HepG2 (cell line): Measurements from ENCODE around the gene BCAS4. TPM values are rescaled to one million over a fixed set of nuclear protein-coding genes. Genes with fewer than 3 reads are reported as not detected.

Experiments
- AGO1 ChIP-seq: fragments of 200-400 bp; formaldehyde crosslinking; IDR thresholded peaks from 2 replicates; pipeline ENCODE4 v1.6.1; 2017; ENCODE audit warnings: mild to moderate bottlenecking, low read depth, low read length, moderate library complexity; ENCODE audit not compliant: poor library complexity, severe bottlenecking
- FOSL2 ChIP-seq: sonication (generic); formaldehyde crosslinking; IDR thresholded peaks from 2 replicates; pipeline ENCODE4 v1.4.0; 2020; ENCODE audit warnings: missing genetic modification reagents
- GTF2F1 ChIP-seq: fragments of 150-350 bp; IDR thresholded peaks from 2 replicates; pipeline ENCODE4 v1.6.1; 2014; ENCODE audit warnings: low read length
- HCFC1 ChIP-seq: fragments of 150-350 bp; IDR thresholded peaks from 2 replicates; pipeline ENCODE4 v1.6.1; 2014; ENCODE audit warnings: low read depth, low read length
- MED1 ChIP-seq: sonication (generic); formaldehyde crosslinking; IDR thresholded peaks from 2 replicates; pipeline ENCODE4 v1.4.0; 2020; ENCODE audit warnings: missing genetic modification reagents
- TARDBP ChIP-seq: sonication (generic); formaldehyde crosslinking; IDR thresholded peaks from 2 replicates; pipeline ENCODE4 v1.8.0; 2022; ENCODE audit warnings: mild to moderate bottlenecking, missing genetic modification reagents
- ZNF570 ChIP-seq: sonication (generic); formaldehyde crosslinking; IDR thresholded peaks from 2 replicates; pipeline ENCODE4 v1.4.0; 2020; ENCODE audit warnings: mild to moderate bottlenecking, missing genetic modification reagents, borderline replicate concordance
- polyA plus RNA-seq, 8 experiments: library from polyadenylated mRNA; depleted of rRNA in 3 of 8; stranded (reverse) in 7 of 8; unstranded in 1 of 8; fragments of >200 nt; fragmentation: Illumina TruSeq in 4 of 8; extraction: Trizol in 4 of 8; gene quantifications; 2 replicates each; pipeline versions ENCODE4 v1.2.1 to v1.2.3, GENCODE V29; 2011 to 2016; ENCODE audit warnings: low read depth in 4 of 8, missing spikeins in 1 of 8, mixed read lengths in 1 of 8; ENCODE audit not compliant: insufficient read depth in 1 of 8
- total RNA-seq, 5 experiments: library from RNA; depleted of rRNA; stranded (reverse); fragments of >200 nt; fragmentation: Illumina TruSeq; extraction: Trizol; gene quantifications; 2 replicates each; pipeline ENCODE4 v1.2.3, GENCODE V29; 2016; ENCODE audit warnings: low read depth in 1 of 5
- TF ChIP-seq, protein P1 (sequence below): sonication (generic); formaldehyde crosslinking; IDR thresholded peaks from 2 replicates; pipeline ENCODE4 v1.5.1; 2020; ENCODE audit warnings: missing genetic modification reagents, mild to moderate bottlenecking, borderline replicate concordance
- TF ChIP-seq, protein P2 (sequence below): IDR thresholded peaks from 2 replicates; pipeline ENCODE4 v1.6.1; 2016; ENCODE audit warnings: missing genetic modification reagents, missing compliant biosample characterization
- TF ChIP-seq, protein P3 (sequence below): sonication (generic); formaldehyde crosslinking; IDR thresholded peaks from 2 replicates; pipeline ENCODE4 v1.4.0; 2020; ENCODE audit warnings: missing genetic modification reagents
- TF ChIP-seq, protein P4 (sequence below): sonication (generic); formaldehyde crosslinking; IDR thresholded peaks from 2 replicates; pipeline ENCODE4 v1.4.0; 2020; ENCODE audit warnings: missing genetic modification reagents
- TF ChIP-seq, protein P5 (sequence below): sonication (generic); formaldehyde crosslinking; IDR thresholded peaks from 2 replicates; pipeline ENCODE4 v1.4.0; 2020; ENCODE audit warnings: missing genetic modification reagents
- TF ChIP-seq, protein P6 (sequence below): sonication (generic); formaldehyde crosslinking; IDR thresholded peaks from 2 replicates; pipeline ENCODE4 v1.4.0; 2020; ENCODE audit warnings: missing genetic modification reagents

Gene BCAS4
- total and polyA plus RNA-seq, 2 of the 13 experiments (the other 11 are each of a cell fraction or from before 2014, with no cell fraction given), result 7.2 to 8.0 TPM

DNA sequence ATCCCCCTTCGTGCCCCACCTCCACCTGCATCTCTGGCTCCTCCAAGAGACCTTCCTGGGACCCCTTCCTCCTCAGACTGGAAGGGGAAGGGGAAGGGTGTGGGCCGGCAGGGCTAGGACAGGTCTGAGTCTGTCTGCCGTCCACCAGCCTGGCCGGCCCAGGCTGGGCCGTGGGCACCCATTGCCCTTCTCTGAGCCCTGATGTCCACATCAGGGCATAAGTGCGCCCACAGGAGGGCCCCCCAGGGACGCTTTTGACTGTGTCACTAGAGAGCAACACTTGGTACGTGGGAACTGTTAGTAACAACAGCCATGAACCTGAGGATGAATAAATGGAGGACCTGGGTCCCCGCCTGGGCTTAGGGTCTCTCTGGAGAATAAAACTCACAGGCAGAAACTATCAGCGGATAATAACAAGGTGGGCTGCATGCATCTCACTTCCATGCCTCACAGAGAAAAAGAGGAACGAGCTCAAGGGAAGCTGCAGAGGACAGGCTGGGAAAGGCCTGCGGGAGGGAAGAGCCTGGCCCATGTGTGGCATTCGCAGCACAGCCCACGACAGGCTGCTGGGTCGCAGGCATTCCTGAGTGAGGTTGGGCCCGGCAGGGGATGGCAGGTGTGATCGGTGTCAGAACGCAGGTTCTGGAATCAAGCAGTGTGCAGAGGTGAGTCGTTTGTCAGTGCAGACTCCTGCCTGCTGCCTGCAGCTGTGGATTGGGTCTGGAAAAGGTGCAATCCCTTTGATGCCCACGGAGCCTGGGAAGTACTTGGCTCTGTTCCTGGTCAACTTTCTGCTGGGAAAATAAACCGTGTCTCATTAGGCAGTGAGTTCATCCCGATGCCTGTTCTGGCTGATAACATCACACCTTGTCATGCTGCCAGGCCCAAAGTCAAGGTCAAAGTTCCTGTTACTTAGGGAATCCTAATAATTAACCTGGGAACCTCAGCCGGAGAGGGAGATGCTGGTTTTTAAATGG, 60.9 kb downstream of the BCAS4 start (continued):
- TF ChIP-seq, protein P1, sequence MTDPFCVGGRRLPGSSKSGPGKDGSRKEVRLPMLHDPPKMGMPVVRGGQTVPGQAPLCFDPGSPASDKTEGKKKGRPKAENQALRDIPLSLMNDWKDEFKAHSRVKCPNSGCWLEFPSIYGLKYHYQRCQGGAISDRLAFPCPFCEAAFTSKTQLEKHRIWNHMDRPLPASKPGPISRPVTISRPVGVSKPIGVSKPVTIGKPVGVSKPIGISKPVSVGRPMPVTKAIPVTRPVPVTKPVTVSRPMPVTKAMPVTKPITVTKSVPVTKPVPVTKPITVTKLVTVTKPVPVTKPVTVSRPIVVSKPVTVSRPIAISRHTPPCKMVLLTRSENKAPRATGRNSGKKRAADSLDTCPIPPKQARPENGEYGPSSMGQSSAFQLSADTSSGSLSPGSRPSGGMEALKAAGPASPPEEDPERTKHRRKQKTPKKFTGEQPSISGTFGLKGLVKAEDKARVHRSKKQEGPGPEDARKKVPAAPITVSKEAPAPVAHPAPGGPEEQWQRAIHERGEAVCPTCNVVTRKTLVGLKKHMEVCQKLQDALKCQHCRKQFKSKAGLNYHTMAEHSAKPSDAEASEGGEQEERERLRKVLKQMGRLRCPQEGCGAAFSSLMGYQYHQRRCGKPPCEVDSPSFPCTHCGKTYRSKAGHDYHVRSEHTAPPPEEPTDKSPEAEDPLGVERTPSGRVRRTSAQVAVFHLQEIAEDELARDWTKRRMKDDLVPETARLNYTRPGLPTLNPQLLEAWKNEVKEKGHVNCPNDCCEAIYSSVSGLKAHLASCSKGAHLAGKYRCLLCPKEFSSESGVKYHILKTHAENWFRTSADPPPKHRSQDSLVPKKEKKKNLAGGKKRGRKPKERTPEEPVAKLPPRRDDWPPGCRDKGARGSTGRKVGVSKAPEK (CRISPR knock-in tag), result peak; percentile 91; the same call in 1 of the 2 replicates
- TF ChIP-seq, protein P2, sequence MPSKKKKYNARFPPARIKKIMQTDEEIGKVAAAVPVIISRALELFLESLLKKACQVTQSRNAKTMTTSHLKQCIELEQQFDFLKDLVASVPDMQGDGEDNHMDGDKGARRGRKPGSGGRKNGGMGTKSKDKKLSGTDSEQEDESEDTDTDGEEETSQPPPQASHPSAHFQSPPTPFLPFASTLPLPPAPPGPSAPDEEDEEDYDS (CRISPR knock-in tag), result 0 out of 2 replicates have a peak, but pooled peaks have one; percentile 38
- TF ChIP-seq AGO1 (no peak), GTF2F1 (no peak), ZNF570 (CRISPR knock-in tag) (no peak), HCFC1 (no peak), FOSL2 (CRISPR knock-in tag) (peak; percentile 39; the same call in 1 of the 2 replicates), MED1 (CRISPR knock-in tag) (no peak), TARDBP (CRISPR knock-in tag) (no peak)
- TF ChIP-seq, protein P3, sequence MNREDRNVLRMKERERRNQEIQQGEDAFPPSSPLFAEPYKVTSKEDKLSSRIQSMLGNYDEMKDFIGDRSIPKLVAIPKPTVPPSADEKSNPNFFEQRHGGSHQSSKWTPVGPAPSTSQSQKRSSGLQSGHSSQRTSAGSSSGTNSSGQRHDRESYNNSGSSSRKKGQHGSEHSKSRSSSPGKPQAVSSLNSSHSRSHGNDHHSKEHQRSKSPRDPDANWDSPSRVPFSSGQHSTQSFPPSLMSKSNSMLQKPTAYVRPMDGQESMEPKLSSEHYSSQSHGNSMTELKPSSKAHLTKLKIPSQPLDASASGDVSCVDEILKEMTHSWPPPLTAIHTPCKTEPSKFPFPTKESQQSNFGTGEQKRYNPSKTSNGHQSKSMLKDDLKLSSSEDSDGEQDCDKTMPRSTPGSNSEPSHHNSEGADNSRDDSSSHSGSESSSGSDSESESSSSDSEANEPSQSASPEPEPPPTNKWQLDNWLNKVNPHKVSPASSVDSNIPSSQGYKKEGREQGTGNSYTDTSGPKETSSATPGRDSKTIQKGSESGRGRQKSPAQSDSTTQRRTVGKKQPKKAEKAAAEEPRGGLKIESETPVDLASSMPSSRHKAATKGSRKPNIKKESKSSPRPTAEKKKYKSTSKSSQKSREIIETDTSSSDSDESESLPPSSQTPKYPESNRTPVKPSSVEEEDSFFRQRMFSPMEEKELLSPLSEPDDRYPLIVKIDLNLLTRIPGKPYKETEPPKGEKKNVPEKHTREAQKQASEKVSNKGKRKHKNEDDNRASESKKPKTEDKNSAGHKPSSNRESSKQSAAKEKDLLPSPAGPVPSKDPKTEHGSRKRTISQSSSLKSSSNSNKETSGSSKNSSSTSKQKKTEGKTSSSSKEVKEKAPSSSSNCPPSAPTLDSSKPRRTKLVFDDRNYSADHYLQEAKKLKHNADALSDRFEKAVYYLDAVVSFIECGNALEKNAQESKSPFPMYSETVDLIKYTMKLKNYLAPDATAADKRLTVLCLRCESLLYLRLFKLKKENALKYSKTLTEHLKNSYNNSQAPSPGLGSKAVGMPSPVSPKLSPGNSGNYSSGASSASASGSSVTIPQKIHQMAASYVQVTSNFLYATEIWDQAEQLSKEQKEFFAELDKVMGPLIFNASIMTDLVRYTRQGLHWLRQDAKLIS (CRISPR knock-in tag), result no peak
- TF ChIP-seq, protein P4, sequence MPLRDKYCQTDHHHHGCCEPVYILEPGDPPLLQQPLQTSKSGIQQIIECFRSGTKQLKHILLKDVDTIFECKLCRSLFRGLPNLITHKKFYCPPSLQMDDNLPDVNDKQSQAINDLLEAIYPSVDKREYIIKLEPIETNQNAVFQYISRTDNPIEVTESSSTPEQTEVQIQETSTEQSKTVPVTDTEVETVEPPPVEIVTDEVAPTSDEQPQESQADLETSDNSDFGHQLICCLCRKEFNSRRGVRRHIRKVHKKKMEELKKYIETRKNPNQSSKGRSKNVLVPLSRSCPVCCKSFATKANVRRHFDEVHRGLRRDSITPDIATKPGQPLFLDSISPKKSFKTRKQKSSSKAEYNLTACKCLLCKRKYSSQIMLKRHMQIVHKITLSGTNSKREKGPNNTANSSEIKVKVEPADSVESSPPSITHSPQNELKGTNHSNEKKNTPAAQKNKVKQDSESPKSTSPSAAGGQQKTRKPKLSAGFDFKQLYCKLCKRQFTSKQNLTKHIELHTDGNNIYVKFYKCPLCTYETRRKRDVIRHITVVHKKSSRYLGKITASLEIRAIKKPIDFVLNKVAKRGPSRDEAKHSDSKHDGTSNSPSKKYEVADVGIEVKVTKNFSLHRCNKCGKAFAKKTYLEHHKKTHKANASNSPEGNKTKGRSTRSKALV (CRISPR knock-in tag), result 0 out of 2 replicates have a peak, but pooled peaks have one; percentile 23
- TF ChIP-seq, protein P5, sequence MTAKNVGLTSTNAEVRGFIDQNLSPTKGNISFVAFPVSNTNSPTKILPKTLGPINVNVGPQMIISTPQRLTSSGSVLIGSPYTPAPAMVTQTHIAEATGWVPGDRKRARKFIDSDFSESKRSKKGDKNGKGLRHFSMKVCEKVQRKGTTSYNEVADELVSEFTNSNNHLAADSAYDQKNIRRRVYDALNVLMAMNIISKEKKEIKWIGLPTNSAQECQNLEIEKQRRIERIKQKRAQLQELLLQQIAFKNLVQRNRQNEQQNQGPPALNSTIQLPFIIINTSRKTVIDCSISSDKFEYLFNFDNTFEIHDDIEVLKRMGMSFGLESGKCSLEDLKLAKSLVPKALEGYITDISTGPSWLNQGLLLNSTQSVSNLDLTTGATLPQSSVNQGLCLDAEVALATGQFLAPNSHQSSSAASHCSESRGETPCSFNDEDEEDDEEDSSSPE, result 0 out of 2 replicates have a peak, but pooled peaks have one; percentile 38
- TF ChIP-seq, protein P6, sequence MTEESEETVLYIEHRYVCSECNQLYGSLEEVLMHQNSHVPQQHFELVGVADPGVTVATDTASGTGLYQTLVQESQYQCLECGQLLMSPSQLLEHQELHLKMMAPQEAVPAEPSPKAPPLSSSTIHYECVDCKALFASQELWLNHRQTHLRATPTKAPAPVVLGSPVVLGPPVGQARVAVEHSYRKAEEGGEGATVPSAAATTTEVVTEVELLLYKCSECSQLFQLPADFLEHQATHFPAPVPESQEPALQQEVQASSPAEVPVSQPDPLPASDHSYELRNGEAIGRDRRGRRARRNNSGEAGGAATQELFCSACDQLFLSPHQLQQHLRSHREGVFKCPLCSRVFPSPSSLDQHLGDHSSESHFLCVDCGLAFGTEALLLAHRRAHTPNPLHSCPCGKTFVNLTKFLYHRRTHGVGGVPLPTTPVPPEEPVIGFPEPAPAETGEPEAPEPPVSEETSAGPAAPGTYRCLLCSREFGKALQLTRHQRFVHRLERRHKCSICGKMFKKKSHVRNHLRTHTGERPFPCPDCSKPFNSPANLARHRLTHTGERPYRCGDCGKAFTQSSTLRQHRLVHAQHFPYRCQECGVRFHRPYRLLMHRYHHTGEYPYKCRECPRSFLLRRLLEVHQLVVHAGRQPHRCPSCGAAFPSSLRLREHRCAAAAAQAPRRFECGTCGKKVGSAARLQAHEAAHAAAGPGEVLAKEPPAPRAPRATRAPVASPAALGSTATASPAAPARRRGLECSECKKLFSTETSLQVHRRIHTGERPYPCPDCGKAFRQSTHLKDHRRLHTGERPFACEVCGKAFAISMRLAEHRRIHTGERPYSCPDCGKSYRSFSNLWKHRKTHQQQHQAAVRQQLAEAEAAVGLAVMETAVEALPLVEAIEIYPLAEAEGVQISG, result no peak; the same call in 1 of the 2 replicates
